PC-9 (cell line): ENCODE results near the gene MIF4GD.

Experiments
- CTCF ChIP-seq: fragments of 200-600 bp; sonication (generic); conservative IDR thresholded peaks from 2 replicates; pipeline ENCODE4 v1.6.1; 2017; ENCODE audit warnings: mixed run types, antibody characterized with exemption, mild to moderate bottlenecking, moderate library complexity
- EZH2 ChIP-seq: fragments of 200-600 bp; sonication (generic); IDR thresholded peaks from 2 replicates; pipeline ENCODE4 v1.8.0; 2017; ENCODE audit warnings: antibody characterized with exemption, low read depth

- TF ChIP-seq CTCF (no peak), EZH2 (no peak)
Observed at GRCh38 chr17:75289832-75290337, 18.9 kb upstream of the MIF4GD start.
